T-cell (primary cell): ENCODE data around the gene PDXK. TPM values are rescaled to one million over a fixed set of nuclear protein-coding genes. Genes with fewer than 3 reads are reported as not detected.

ENCODE experiments used
- ATAC-seq, 4 experiments: fragments of 200-7000 bp in 3 of 4; fragments of 150-1000 bp in 1 of 4; cut with Tn5 transposase; replicated peaks in 1 of 4; 1 replicate in 3 of 4; 2 replicates in 1 of 4; pipeline ENCODE4 v1.10.0; 2021; ENCODE audit warnings: moderate library complexity in 3 of 4, mild to moderate bottlenecking in 2 of 4, moderate number of reproducible peaks in 1 of 4
- CTCF ChIA-PET, 2 donors: fragments of 300-600 bp; sonication (Branson Sonifier 250); formaldehyde crosslinking; loops; one replicate each; lab custom pipeline; 2022; ENCODE audit warnings: antibody characterized with exemption in 2 of 2; lab: Charles Lee
- POLR2A ChIA-PET, 2 donors: fragments of 300-600 bp; sonication (Branson Sonifier 250); formaldehyde crosslinking; loops; one replicate each; lab custom pipeline; 2022; ENCODE audit warnings: antibody characterized with exemption in 2 of 2; lab: Charles Lee
- DNase-seq, 35 experiments: peaks; one replicate each; pipeline versions ENCODE4 v3.0.0 to v3.0.0-alpha.2; 2013 to 2023
- H3K27ac ChIP-seq: one replicate; pipeline ENCODE4 v1.5.1; 2013; ENCODE audit warnings: low read length
- H3K27me3 ChIP-seq, 2 experiments: replicated peaks in 1 of 2; 1 replicate in 1 of 2; 2 replicates in 1 of 2; pipeline versions ENCODE4 v1.6.1 to v1.7.0; 2013; ENCODE audit warnings: low read length in 1 of 2, mixed read lengths in 1 of 2; ENCODE audit not compliant: control insufficient read depth in 2 of 2, insufficient read depth in 2 of 2; ENCODE audit errors: extremely low read depth in 1 of 2
- H3K36me3 ChIP-seq, 2 donors: 1 replicate in 1 of 2; 2 replicates in 1 of 2; pipeline versions ENCODE4 v1.6.1 to v1.7.0; 2013; ENCODE audit warnings: low read length in 1 of 2; ENCODE audit not compliant: control insufficient read depth in 2 of 2, insufficient read depth in 1 of 2; ENCODE audit errors: extremely low read depth in 1 of 2
- H3K4me1 ChIP-seq, 2 experiments: 1 replicate in 1 of 2; 2 replicates in 1 of 2; pipeline versions ENCODE4 v1.6.1 to v1.7.0; 2013; ENCODE audit warnings: low read length in 2 of 2, mixed read lengths in 1 of 2; ENCODE audit not compliant: insufficient read depth in 2 of 2, control insufficient read depth in 1 of 2; ENCODE audit errors: extremely low read depth in 1 of 2
- H3K4me3 ChIP-seq, 2 donors: 1 replicate in 1 of 2; 2 replicates in 1 of 2; pipeline versions ENCODE4 v1.5.1 to v1.7.0; 2013; ENCODE audit warnings: mild to moderate bottlenecking in 2 of 2, low read length in 1 of 2, moderate library complexity in 1 of 2; ENCODE audit not compliant: control insufficient read depth in 1 of 2; ENCODE audit errors: extremely low read depth in 1 of 2
- H3K9me3 ChIP-seq: 2 replicates; pipeline ENCODE4 v1.7.0; 2013
- H3K27ac Mint-ChIP-seq, 2 donors: one replicate each; pipeline ENCODE4 v1.8.0; 2020 to 2021; ENCODE audit warnings: mild to moderate bottlenecking in 2 of 2, mixed read lengths in 2 of 2
- H3K27me3 Mint-ChIP-seq, 2 donors: one replicate each; pipeline ENCODE4 v1.8.0; 2021 to 2022; ENCODE audit warnings: mixed read lengths in 2 of 2
- H3K36me3 Mint-ChIP-seq: one replicate; pipeline ENCODE4 v1.8.0; 2021; ENCODE audit warnings: mixed read lengths
- H3K4me1 Mint-ChIP-seq, 3 donors: one replicate each; pipeline ENCODE4 v1.8.0; 2020 to 2022; ENCODE audit warnings: mixed read lengths in 3 of 3, mild to moderate bottlenecking in 1 of 3
- H3K4me3 Mint-ChIP-seq, 3 donors: one replicate each; pipeline ENCODE4 v1.8.0; 2020 to 2022; ENCODE audit warnings: mild to moderate bottlenecking in 3 of 3, mixed read lengths in 3 of 3, moderate library complexity in 3 of 3
- H3K9me3 Mint-ChIP-seq, 3 donors: one replicate each; pipeline ENCODE4 v1.8.0; 2020 to 2022; ENCODE audit warnings: mixed read lengths in 3 of 3
- WGBS: methylation state at CpG from one replicate; pipeline ENCODE4 v1.1.5; 2013; ENCODE audit warnings: missing lambda C conversion rate; ENCODE audit not compliant: insufficient coverage; 5-methylcytosine and 5-hydroxymethylcytosine counted together
- total RNA-seq, 35 experiments: library from RNA in 6 of 35; stranded (reverse) in 6 of 35; fragments of 120-200 nt in 1 of 35; gene quantifications; one replicate each; pipeline versions ENCODE4 v1.2.1 to v1.2.4 and lab custom pipeline; 2013 to 2026

The PDXK gene
- total RNA-seq, 5 donors from 2014 or later (not counting 1 experiment from before 2014, with no cell fraction given) = 70.8 to 100 (median 80.2) TPM

DNA sequence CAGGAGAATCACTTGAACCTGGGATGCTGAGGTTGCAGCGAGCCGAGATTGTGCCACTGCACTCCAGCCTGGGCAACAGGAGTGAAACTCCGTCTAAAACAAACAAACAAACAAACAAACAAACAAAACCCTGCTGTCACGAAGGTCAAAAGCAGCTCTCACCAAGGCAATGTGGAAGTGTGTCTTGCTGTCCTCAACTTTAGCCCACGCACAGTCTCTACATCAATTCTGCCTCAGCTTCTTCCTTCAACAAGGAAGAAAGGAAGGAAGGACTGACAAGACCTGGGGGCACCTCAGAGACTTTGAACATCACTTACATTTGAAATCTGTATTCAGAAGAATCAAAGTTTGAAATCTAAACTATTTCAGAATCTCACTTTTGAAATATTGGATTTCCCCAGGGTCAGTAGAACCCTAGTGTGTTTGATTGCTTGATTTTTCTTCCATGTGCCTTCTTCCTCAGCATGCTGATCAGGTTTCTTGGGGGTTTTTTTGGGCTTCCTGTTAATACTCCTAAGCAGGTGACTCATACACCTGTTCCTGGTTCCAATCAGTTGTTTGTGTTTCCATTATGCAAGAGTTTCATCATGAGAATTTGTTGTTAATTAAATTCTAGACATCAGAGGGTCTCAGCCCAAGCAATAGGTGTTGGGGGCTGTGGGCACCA, 63.6 kb downstream of the PDXK start:
- no peak overlapping the region for H3K27ac Mint-ChIP-seq

DNA sequence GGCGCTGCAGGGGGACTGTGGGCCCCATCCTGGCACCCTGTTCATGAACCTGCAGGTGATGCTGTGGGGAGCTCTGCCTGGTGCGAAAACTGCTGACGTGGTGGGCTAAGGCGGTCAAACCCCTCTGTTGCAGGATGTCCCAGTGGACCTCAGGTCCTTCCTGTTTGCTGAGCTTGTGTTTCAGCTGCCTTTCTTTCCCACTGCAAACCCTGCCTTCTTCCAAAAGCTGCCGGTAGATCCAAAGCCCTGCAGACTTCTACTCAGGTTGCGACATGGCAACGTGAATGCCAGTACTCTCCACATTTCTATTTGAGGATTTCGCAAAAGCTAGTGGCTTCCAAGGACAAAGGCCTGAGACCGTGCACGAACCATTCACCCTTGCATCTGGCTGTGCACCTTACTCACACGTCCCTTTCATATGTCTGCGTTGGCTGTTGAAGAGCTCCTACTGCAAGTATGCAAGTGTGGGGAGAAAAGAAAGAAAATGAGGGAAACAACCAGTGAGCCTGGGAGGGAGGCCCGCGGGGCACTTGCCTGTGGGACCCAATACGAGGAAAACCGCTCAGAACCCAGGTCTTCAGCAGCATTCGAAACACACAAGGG, 64.3 kb downstream of the PDXK start:
- Mint-ChIP-seq H3K36me3 (no peaks in the 10 kb centered on the region), H3K27me3 (no peaks in the 10 kb centered on the region), H3K9me3 (no peaks in the 10 kb centered on the region), H3K27ac (no peak overlapping the region), H3K4me3 (no peak overlapping the region), H3K4me1 (peaks cover 12 to 24% (median 13%) of the 10 kb centered on the region in 3 donors)
- no peaks in the 10 kb centered on the region for H3K9me3 ChIP-seq
- ATAC-seq = no peak
- H3K27ac ChIP-seq = no peak overlapping the region
- H3K27me3 ChIP-seq = peaks cover 0 to 4% of the 10 kb centered on the region in 2 experiments
- no peak overlapping the region for H3K4me3 ChIP-seq
- POLR2A ChIA-PET = interaction anchor here in 1 of 2 donors (0.6 kb wide), 1 partner anchor 43 kb away, joined by 3 read pairs; no protein-coding TSS in a partner anchor
- no peaks in the 10 kb centered on the region for H3K36me3 ChIP-seq
- no peak for DNase-seq
- peaks cover 8 to 11% of the 10 kb centered on the region in 2 experiments for H3K4me1 ChIP-seq
- CTCF ChIA-PET = no interaction called here
- WGBS = 80% methylated on average over 14 of the region's 17 CpGs

More for the DNA sequence above, 63.6 kb downstream of the PDXK start:
- H3K9me3 Mint-ChIP-seq = no peaks in the 10 kb centered on the region
- no peak for DNase-seq
- Histone ChIP-seq H3K27ac (no peak overlapping the region), H3K27me3 (peaks cover 0 to 4% of the 10 kb centered on the region in 2 experiments), H3K9me3 (no peaks in the 10 kb centered on the region), H3K36me3 (no peaks in the 10 kb centered on the region), H3K4me3 (no peak overlapping the region), H3K4me1 (peaks cover 12 to 16% of the 10 kb centered on the region in 2 experiments)
- ATAC-seq = no peak
- H3K36me3 Mint-ChIP-seq = no peaks in the 10 kb centered on the region
- H3K4me3 Mint-ChIP-seq = no peak overlapping the region
- peaks cover 15 to 26% (median 16%) of the 10 kb centered on the region in 3 donors for H3K4me1 Mint-ChIP-seq
- WGBS = 83% methylated on average over 2 of the region's 5 CpGs
- ChIA-PET POLR2A (interaction anchor here in 1 of 2 donors (0.6 kb wide), 1 partner anchor 42 kb away, joined by 3 read pairs; no protein-coding TSS in a partner anchor), CTCF (no interaction called here)
- no peaks in the 10 kb centered on the region for H3K27me3 Mint-ChIP-seq

DNA sequence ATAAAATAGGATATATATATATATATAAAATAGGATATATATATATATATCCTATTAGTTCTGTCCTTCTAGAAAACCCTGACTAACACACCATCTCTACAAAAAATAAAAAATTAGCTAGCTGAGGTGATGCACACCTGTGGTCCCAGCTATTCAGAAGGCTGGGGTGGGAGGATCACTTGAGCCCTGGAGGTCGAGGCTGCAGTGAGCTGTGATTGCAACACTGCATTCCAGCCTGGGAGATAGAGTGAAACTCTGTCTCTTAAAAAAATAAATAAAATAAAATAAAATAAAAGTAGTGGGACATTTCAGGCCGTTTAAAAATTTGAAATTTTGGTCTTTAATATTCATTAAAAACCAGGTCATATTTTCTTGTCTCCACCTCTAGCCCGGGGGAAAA, 66.2 kb downstream of the PDXK start:
- no CpG with 5 or more reads among the region's 3 CpGs for WGBS
- no peaks in the 10 kb centered on the region for H3K9me3 ChIP-seq
- peaks cover 0 to 4% of the 10 kb centered on the region in 2 experiments for H3K27me3 ChIP-seq
- ATAC-seq = no peak
- Mint-ChIP-seq H3K27me3 (no peaks in the 10 kb centered on the region), H3K9me3 (no peaks in the 10 kb centered on the region), H3K4me1 (peaks cover 3 to 12% (median 5%) of the 10 kb centered on the region in 3 donors), H3K36me3 (no peaks in the 10 kb centered on the region), H3K27ac (no peak overlapping the region), H3K4me3 (no peak overlapping the region)
- H3K4me3 ChIP-seq = no peak overlapping the region
- ChIA-PET CTCF (no interaction called here), POLR2A (no interaction called here)
- DNase-seq = no peak
- H3K27ac ChIP-seq = no peak overlapping the region
- H3K4me1 ChIP-seq = peaks cover 5 to 9% of the 10 kb centered on the region in 2 experiments
- no peaks in the 10 kb centered on the region for H3K36me3 ChIP-seq

DNA sequence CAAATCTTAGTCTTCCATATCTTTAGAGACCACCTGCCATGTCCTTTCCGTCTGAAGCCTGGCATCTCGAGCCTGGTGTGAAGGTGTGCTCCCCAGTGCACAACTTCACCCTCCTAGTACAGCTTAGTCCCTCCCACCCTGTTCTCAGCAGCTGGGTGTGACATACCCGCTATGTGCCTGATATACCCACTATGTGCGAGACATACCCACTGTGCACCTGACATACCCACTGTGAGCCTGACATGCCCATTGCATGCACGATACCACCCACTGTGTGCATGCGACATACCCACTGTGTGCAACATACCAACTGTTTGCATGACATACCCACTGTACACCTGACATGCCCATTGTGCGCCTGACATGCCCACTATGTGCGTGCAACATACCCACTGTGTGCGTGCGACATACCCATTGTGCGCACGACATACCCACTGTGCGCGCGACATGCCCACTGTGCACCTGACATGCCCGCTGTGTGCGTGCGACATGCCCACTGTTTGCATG, 67.4 kb downstream of the PDXK start:
- ChIA-PET POLR2A (no interaction called here), CTCF (no interaction called here)
- ATAC-seq (no peak), DNase-seq (no peak)
- Mint-ChIP-seq H3K4me3 (peak overlapping the region in 1 of 3 donors; percentile 13), H3K27ac (no peak overlapping the region), H3K36me3 (peaks cover 2% of the 10 kb centered on the region), H3K4me1 (peaks cover 15 to 23% (median 15%) of the 10 kb centered on the region in 3 donors), H3K27me3 (no peaks in the 10 kb centered on the region), H3K9me3 (no peaks in the 10 kb centered on the region)
- 86% methylated on average over 16 of the region's 18 CpGs for WGBS
- H3K27ac ChIP-seq = no peak overlapping the region
- H3K4me1 ChIP-seq = peaks cover 10 to 21% of the 10 kb centered on the region in 2 experiments
- peaks cover 0 to 4% of the 10 kb centered on the region in 2 donors for H3K36me3 ChIP-seq
- H3K9me3 ChIP-seq = no peaks in the 10 kb centered on the region
- H3K27me3 ChIP-seq = peaks cover 0 to 4% of the 10 kb centered on the region in 2 experiments
- H3K4me3 ChIP-seq = no peak overlapping the region

DNA sequence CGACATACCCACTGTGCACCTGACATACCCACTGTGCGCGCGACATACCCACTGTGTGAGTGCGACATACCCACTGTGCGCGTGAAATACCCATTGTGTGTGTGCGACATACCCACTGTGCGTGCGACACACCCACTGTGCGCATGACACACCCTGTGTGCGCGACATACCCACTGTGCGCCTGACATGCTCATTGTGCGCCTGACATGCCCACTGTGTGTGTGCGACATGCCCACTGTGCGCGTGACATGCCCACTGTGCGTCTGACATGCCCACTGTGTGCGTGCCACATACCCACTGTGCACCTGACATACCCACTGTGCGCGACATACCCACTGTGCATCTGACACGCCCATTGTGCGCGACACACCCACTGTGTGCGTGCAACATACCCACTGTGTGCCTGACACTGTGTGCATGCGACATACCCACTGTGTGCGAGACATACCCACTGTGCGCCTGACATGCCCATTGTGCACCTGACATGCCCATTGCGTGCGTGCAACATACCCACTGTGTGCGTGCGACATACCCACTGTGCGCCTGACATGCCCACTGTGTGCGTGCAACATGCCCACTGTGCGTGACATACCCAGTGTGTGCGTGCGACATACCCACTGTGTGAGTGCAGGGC, 68.0 kb downstream of the PDXK start:
- Mint-ChIP-seq H3K27ac (no peak overlapping the region), H3K36me3 (peaks cover 5% of the 10 kb centered on the region), H3K27me3 (no peaks in the 10 kb centered on the region), H3K4me3 (no peak overlapping the region), H3K9me3 (no peaks in the 10 kb centered on the region), H3K4me1 (peaks cover 17 to 25% (median 17%) of the 10 kb centered on the region in 3 donors)
- H3K27me3 ChIP-seq = peaks cover 0 to 4% of the 10 kb centered on the region in 2 experiments
- no peak overlapping the region for H3K4me3 ChIP-seq
- no peaks in the 10 kb centered on the region for H3K9me3 ChIP-seq
- peaks cover 10 to 22% of the 10 kb centered on the region in 2 experiments for H3K4me1 ChIP-seq
- no peak overlapping the region for H3K27ac ChIP-seq
- ATAC-seq (no peak), DNase-seq (no peak)
- ChIA-PET CTCF (no interaction called here), POLR2A (no interaction called here)
- WGBS = 92% methylated on average over 37 of the region's 38 CpGs
- H3K36me3 ChIP-seq = peaks cover 0 to 7% of the 10 kb centered on the region in 2 donors
